NT2/D1 (cell line): ENCODE results near the gene CASP14.

ENCODE experiments used
- SUZ12 ChIP-seq: IDR thresholded peaks from 2 replicates; pipeline ENCODE4 v1.6.1; 2011; ENCODE audit not compliant: insufficient read length, insufficient read depth; ENCODE audit errors: extremely low read depth
- YY1 ChIP-seq: IDR thresholded peaks from 2 replicates; pipeline ENCODE4 v1.6.1; 2011; ENCODE audit not compliant: insufficient read length, insufficient read depth
- ZNF274 ChIP-seq: IDR thresholded peaks from 2 replicates; pipeline ENCODE4 v1.6.1; 2011; ENCODE audit warnings: mild to moderate bottlenecking, low read depth, low read length

DNA sequence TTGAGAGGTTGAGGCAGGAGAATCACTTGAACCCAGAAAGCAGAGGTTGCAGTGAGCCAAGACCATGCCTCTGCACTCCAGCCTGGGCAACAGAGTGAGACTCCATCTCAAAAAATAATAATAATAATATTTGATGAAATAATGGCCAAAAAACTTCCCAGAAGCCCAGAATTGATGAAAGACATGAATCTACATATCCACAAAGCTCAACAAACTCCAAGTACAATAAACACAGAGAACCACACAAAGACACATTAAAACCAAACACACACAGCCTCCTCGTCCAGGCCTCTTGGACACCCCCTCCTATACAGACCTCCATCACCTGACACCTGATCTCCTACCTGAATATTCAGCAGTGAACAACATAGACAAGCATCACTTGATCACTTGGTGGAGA is 54.7 kb downstream of the CASP14 start:
- no peak for TF ChIP-seq YY1
- no peak for TF ChIP-seq ZNF274
- no peak for TF ChIP-seq SUZ12
